Mesenchymal stem cell (in vitro differentiated cells and primary cell): Measurements from ENCODE around the gene DRAP1. TPM values are rescaled to one million over a fixed set of nuclear protein-coding genes. Genes with fewer than 3 reads are reported as not detected.

ENCODE experiments used
- DNase-seq: peaks from one replicate; pipeline ENCODE4 v3.0.0-alpha.2; 2013
- H2AFZ ChIP-seq: one replicate; pipeline ENCODE4 v1.6.1; 2013; ENCODE audit warnings: low read depth, mild to moderate bottlenecking, control low read depth, inconsistent platforms, low read length, moderate library complexity
- H2AK5ac ChIP-seq: 2 replicates; pipeline ENCODE4 v1.6.1; 2013; ENCODE audit warnings: low read length, moderate library complexity, mild to moderate bottlenecking, inconsistent platforms; ENCODE audit not compliant: severe bottlenecking
- H2BK120ac ChIP-seq: one replicate; pipeline ENCODE4 v1.6.1; 2013; ENCODE audit warnings: low read depth, mild to moderate bottlenecking, inconsistent platforms, low read length, moderate library complexity
- H2BK12ac ChIP-seq, 2 experiments: one replicate each; pipeline ENCODE4 v1.6.1; 2013; ENCODE audit warnings: inconsistent platforms in 2 of 2, low read length in 2 of 2, mild to moderate bottlenecking in 2 of 2, moderate library complexity in 2 of 2, control low read depth in 1 of 2
- H2BK15ac ChIP-seq: one replicate; pipeline ENCODE4 v1.6.1; 2013; ENCODE audit warnings: mild to moderate bottlenecking, low read depth, inconsistent platforms; ENCODE audit not compliant: poor library complexity, severe bottlenecking
- H2BK5ac ChIP-seq: 2 replicates; pipeline ENCODE4 v1.6.1; 2013; ENCODE audit warnings: low read depth, mild to moderate bottlenecking, low read length, control low read depth, inconsistent platforms; ENCODE audit not compliant: poor library complexity, severe bottlenecking
- H3K14ac ChIP-seq, 2 experiments: one replicate each; pipeline ENCODE4 v1.6.1; 2013; ENCODE audit warnings: inconsistent platforms in 2 of 2, low read length in 2 of 2, control low read depth in 1 of 2, mild to moderate bottlenecking in 1 of 2, moderate library complexity in 1 of 2
- H3K18ac ChIP-seq, 2 experiments: one replicate each; pipeline ENCODE4 v1.6.1; 2013; ENCODE audit warnings: inconsistent platforms in 2 of 2, low read length in 2 of 2, control low read depth in 1 of 2, low read depth in 1 of 2, mild to moderate bottlenecking in 1 of 2
- H3K23ac ChIP-seq, 2 experiments: one replicate each; pipeline ENCODE4 v1.6.1; 2013; ENCODE audit warnings: inconsistent platforms in 2 of 2, low read length in 2 of 2, mild to moderate bottlenecking in 2 of 2, moderate library complexity in 2 of 2, control low read depth in 1 of 2
- H3K27ac ChIP-seq: 2 replicates; pipeline ENCODE4 v1.5.1; 2013; ENCODE audit warnings: mild to moderate bottlenecking, moderate library complexity, low read length, control low read depth, inconsistent platforms; ENCODE audit not compliant: poor library complexity, severe bottlenecking
- H3K27me3 ChIP-seq, 2 experiments: 2 replicates each; pipeline versions ENCODE4 v1.6.1 to v1.7.0; 2013; ENCODE audit warnings: low read length in 2 of 2, mild to moderate bottlenecking in 2 of 2, moderate library complexity in 2 of 2, control low read depth in 1 of 2, inconsistent platforms in 1 of 2; ENCODE audit not compliant: control insufficient read depth in 1 of 2, insufficient read depth in 1 of 2
- H3K36me3 ChIP-seq, 2 experiments: 2 replicates each; pipeline versions ENCODE4 v1.6.1 to v1.7.0; 2013; ENCODE audit warnings: low read length in 2 of 2, control low read depth in 1 of 2, inconsistent platforms in 1 of 2, low read depth in 1 of 2, mild to moderate bottlenecking in 1 of 2; ENCODE audit not compliant: insufficient read depth in 2 of 2, control insufficient read depth in 1 of 2
- H3K4ac ChIP-seq, 2 experiments: one replicate each; pipeline ENCODE4 v1.6.1; 2013; ENCODE audit warnings: inconsistent platforms in 2 of 2, low read length in 2 of 2, mild to moderate bottlenecking in 2 of 2, moderate library complexity in 2 of 2, control low read depth in 1 of 2, low read depth in 1 of 2
- H3K4me1 ChIP-seq: 2 replicates; pipeline ENCODE4 v1.6.1; 2013; ENCODE audit warnings: low read depth, low read length, control low read depth; ENCODE audit not compliant: control insufficient read depth, insufficient read depth
- H3K4me2 ChIP-seq: 2 replicates; pipeline ENCODE4 v1.6.1; 2013; ENCODE audit warnings: low read length, mild to moderate bottlenecking, inconsistent platforms; ENCODE audit not compliant: poor library complexity, severe bottlenecking
- H3K4me3 ChIP-seq, 2 experiments: 2 replicates each; pipeline versions ENCODE4 v1.5.1 to v1.7.0; 2013; ENCODE audit warnings: low read length in 2 of 2, mild to moderate bottlenecking in 2 of 2, control low read depth in 1 of 2, low read depth in 1 of 2; ENCODE audit not compliant: insufficient read depth in 1 of 2
- H3K79me1 ChIP-seq: replicated peaks from 2 replicates; pipeline ENCODE4 v1.6.1; 2013; ENCODE audit warnings: mild to moderate bottlenecking, control low read depth, low read length, inconsistent platforms; ENCODE audit not compliant: poor library complexity, severe bottlenecking
- H3K9ac ChIP-seq: 2 replicates; pipeline ENCODE4 v1.7.0; 2013; ENCODE audit warnings: mild to moderate bottlenecking, low read length, moderate library complexity
- H3K9me3 ChIP-seq: 2 replicates; pipeline ENCODE4 v1.7.0; 2013; ENCODE audit warnings: mild to moderate bottlenecking, low read length; ENCODE audit not compliant: control insufficient read depth
- H4K8ac ChIP-seq: one replicate; pipeline ENCODE4 v1.6.1; 2013; ENCODE audit warnings: inconsistent platforms, mild to moderate bottlenecking, low read length, moderate library complexity
- H4K91ac ChIP-seq: one replicate; pipeline ENCODE4 v1.6.1; 2013; ENCODE audit warnings: mild to moderate bottlenecking, low read length, inconsistent platforms
- WGBS: methylation state at CpG from one replicate; pipeline ENCODE4 v1.1.7; 2013; ENCODE audit warnings: mixed read lengths; 5-methylcytosine and 5-hydroxymethylcytosine counted together
- polyA plus RNA-seq, 2 experiments: library from polyadenylated mRNA; stranded (reverse); fragments of 200-250 nt; gene quantifications; one replicate each; pipeline ENCODE4 v1.2.3, GENCODE V29; 2013

The DRAP1 gene
- 177 TPM for polyA plus RNA-seq (2013, experiment 1 of 2)
- polyA plus RNA-seq (2013, experiment 2 of 2), result 180 TPM

GRCh38 chr11:65919141-65919572 is at the start of gene DRAP1:
TSS of gene DRAP1 (plus strand) at chr11:65919426. CDS start at chr11:65919502, 76 bp downstream.
- Histone ChIP-seq H2BK15ac (peak within 1 kb of the TSS; percentile 91), H2BK5ac (peak within 1 kb of the TSS; percentile 91), H3K27me3 (no peaks in the 10 kb centered on the region), H3K4ac (peak within 1 kb of the TSS; percentile 94 to 98), H2BK120ac (peak within 1 kb of the TSS; percentile 100), H3K4me3 (peak within 1 kb of the TSS; percentile 91 to 98), H3K23ac (peak within 1 kb of the TSS in 1 of 2 experiments; percentile 95), H2BK12ac (peak within 1 kb of the TSS; percentile 49 to 68), H3K18ac (peak within 1 kb of the TSS; percentile 94 to 98), H2AFZ (peak within 1 kb of the TSS; percentile 55), H3K4me2 (peak within 1 kb of the TSS; percentile 96), H3K9me3 (no peaks in the 10 kb centered on the region), H3K4me1 (peaks cover 51% of the 10 kb centered on the region), H3K14ac (peak within 1 kb of the TSS; percentile 94 to 95), H3K27ac (peak within 1 kb of the TSS; percentile 80), H3K79me1 (peaks cover 12% of the 10 kb centered on the region), H3K36me3 (peaks cover 40 to 45% of the 10 kb centered on the region in 2 experiments), H4K8ac (peak within 1 kb of the TSS; percentile 99), H4K91ac (peak within 1 kb of the TSS; percentile 99), H3K9ac (peak within 1 kb of the TSS; percentile 98), H2AK5ac (peak within 1 kb of the TSS; percentile 93)
- WGBS, result 1% methylated on average over 32 of the region's 59 CpGs
- peak; percentile 98 for DNase-seq

GRCh38 chr11:65869643-65870306 is 49.5 kb upstream of the DRAP1 start:
- peak overlapping the region; percentile 76 for H4K8ac ChIP-seq
- peak overlapping the region; percentile 61 for H4K91ac ChIP-seq
- peak overlapping the region; percentile 24 to 42 for H3K18ac ChIP-seq
- H2BK12ac ChIP-seq, result peak overlapping the region in 1 of 2 experiments; percentile 51
- H3K27ac ChIP-seq, result no peak overlapping the region
- peak overlapping the region; percentile 75 for H2BK15ac ChIP-seq
- no peak overlapping the region for H3K4me2 ChIP-seq
- H3K4me3 ChIP-seq, result peak overlapping the region in 1 of 2 experiments; percentile 6
- peaks cover 14% of the 10 kb centered on the region for H3K79me1 ChIP-seq
- peaks cover 59 to 64% of the 10 kb centered on the region in 2 experiments for H3K36me3 ChIP-seq
- no peak overlapping the region for H2AK5ac ChIP-seq
- H2AFZ ChIP-seq, result no peak overlapping the region
- peak overlapping the region; percentile 36 for H3K9ac ChIP-seq
- no peak overlapping the region for H2BK5ac ChIP-seq
- no peaks in the 10 kb centered on the region for H3K9me3 ChIP-seq
- 91% methylated on average over 21 of the region's 24 CpGs for WGBS
- no peaks in the 10 kb centered on the region for H3K27me3 ChIP-seq
- no peak overlapping the region for H3K23ac ChIP-seq
- peaks cover 38% of the 10 kb centered on the region for H3K4me1 ChIP-seq
- H3K4ac ChIP-seq, result peak overlapping the region in 1 of 2 experiments; percentile 64
- H3K14ac ChIP-seq, result no peak overlapping the region
- no peak overlapping the region for H2BK120ac ChIP-seq
- DNase-seq, result no peak

- Histone ChIP-seq H2BK12ac (peak overlapping the region in 1 of 2 experiments; percentile 51), H2BK120ac (no peak overlapping the region), H3K27ac (no peak overlapping the region), H2BK15ac (no peak overlapping the region), H3K9me3 (no peaks in the 10 kb centered on the region), H3K4me2 (no peak overlapping the region), H3K23ac (no peak overlapping the region), H3K9ac (peak overlapping the region; percentile 94), H3K4me1 (peaks cover 37% of the 10 kb centered on the region), H4K91ac (peak overlapping the region; percentile 61), H2AFZ (no peak overlapping the region), H3K27me3 (no peaks in the 10 kb centered on the region), H4K8ac (peak overlapping the region; percentile 76), H3K4ac (peak overlapping the region; percentile 17 to 64), H2AK5ac (no peak overlapping the region), H2BK5ac (no peak overlapping the region), H3K4me3 (peak overlapping the region; percentile 6 to 87), H3K14ac (peak overlapping the region in 1 of 2 experiments; percentile 20), H3K18ac (peak overlapping the region; percentile 24 to 42), H3K79me1 (peaks cover 13% of the 10 kb centered on the region), H3K36me3 (peaks cover 54 to 59% of the 10 kb centered on the region in 2 experiments)
- DNase-seq, result no peak
- WGBS, result 89% methylated on average over 9 of the region's 11 CpGs
These were observed 48.9 kb upstream of the DRAP1 start for GRCh38 chr11:65870307-65870658.
